Activated naive CD4-positive, alpha-beta T cell treated with anti-CD3 and anti-CD28 coated beads for 36 hours (primary cell): Measurements from ENCODE around the gene ZPR1. TPM values are rescaled to one million over a fixed set of nuclear protein-coding genes. Genes with fewer than 3 reads are reported as not detected.
"Not testable (repeated sequence)": the region's sequence is repeated elsewhere in the genome, so short reads cannot be mapped to it uniquely, and the experiment has no call there.

Experiments
- CTCF ChIA-PET: fragments of 350-600 bp; sonication (Branson Sonifier 250); formaldehyde crosslinking; loops from one replicate; lab custom pipeline; 2021; ENCODE audit warnings: antibody characterized with exemption; lab: Charles Lee
- DNase-seq: peaks from one replicate; pipeline ENCODE4 v3.0.0-alpha.2; 2020
- H3K27ac Mint-ChIP-seq: one replicate; pipeline ENCODE4 v1.8.0; 2021; ENCODE audit warnings: mild to moderate bottlenecking, mixed read lengths
- H3K27me3 Mint-ChIP-seq: one replicate; pipeline ENCODE4 v1.8.0; 2021; ENCODE audit warnings: low read depth, mixed read lengths
- H3K36me3 Mint-ChIP-seq: one replicate; pipeline ENCODE4 v1.8.0; 2021; ENCODE audit warnings: low read depth, mixed read lengths
- H3K4me1 Mint-ChIP-seq: one replicate; pipeline ENCODE4 v1.8.0; 2021; ENCODE audit warnings: low read depth, mixed read lengths
- H3K4me3 Mint-ChIP-seq: one replicate; pipeline ENCODE4 v1.8.0; 2021; ENCODE audit warnings: mild to moderate bottlenecking, moderate library complexity, mixed read lengths
- H3K9me3 Mint-ChIP-seq: one replicate; pipeline ENCODE4 v1.8.0; 2021; ENCODE audit warnings: mixed read lengths
- intact Hi-C: fragments of 100-400 bp; cut with micrococcal nuclease; formaldehyde crosslinking; loops from one replicate; pipeline ENCODE4 v1.15.1; 2023
- total RNA-seq, 2 experiments: library from RNA; stranded (reverse); gene quantifications; one replicate each; pipeline ENCODE4 v1.2.3, GENCODE V29; 2021

The ZPR1 gene, protein sequence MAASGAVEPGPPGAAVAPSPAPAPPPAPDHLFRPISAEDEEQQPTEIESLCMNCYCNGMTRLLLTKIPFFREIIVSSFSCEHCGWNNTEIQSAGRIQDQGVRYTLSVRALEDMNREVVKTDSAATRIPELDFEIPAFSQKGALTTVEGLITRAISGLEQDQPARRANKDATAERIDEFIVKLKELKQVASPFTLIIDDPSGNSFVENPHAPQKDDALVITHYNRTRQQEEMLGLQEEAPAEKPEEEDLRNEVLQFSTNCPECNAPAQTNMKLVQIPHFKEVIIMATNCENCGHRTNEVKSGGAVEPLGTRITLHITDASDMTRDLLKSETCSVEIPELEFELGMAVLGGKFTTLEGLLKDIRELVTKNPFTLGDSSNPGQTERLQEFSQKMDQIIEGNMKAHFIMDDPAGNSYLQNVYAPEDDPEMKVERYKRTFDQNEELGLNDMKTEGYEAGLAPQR
- total RNA-seq, result 10 to 100 TPM; 87.2 to 87.8 TPM

DNA sequence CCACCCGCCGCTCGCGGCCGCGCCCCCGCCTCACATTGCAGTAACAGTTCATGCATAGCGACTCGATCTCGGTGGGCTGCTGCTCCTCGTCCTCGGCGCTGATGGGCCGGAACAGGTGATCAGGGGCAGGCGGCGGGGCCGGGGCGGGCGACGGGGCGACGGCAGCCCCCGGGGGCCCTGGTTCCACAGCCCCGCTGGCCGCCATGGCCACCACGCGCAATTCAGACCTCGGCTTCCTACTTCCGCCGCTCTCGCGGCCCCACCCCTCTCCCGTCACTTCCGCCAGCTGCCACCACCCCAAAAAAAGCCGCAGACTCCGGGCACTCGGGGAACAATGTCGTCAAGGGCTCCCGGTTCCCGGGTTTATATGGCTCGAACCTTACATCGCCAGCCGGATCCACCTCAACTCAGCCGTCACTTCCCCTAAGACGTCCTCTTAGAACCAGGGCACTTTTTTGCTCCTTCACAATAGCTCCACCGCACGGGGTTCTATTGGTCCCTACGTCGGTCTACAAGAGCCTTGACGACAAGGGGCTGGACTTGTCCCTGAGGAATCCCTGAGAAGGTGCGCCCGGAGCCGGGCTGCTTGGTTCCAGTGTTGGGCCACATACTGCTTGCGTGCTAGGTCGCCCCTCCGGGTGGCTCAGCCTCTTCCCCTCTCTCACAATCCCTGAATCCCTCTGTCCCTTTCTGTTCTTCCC lies at the start of gene ZPR1:
TSS of gene ZPR1 (minus strand) at position 238 of the 701 bp plus-strand sequence. CDS start at position 205, 33 bp downstream.
- Mint-ChIP-seq H3K9me3 (no peaks in the 10 kb centered on the region), H3K4me3 (peak within 1 kb of the TSS; percentile 92), H3K27ac (peak within 1 kb of the TSS; percentile 87), H3K36me3 (peaks cover 36% of the 10 kb centered on the region), H3K4me1 (peaks cover 51% of the 10 kb centered on the region), H3K27me3 (no peaks in the 10 kb centered on the region)
- intact Hi-C loops, result loop anchor here (1.0 to 5.0 kb wide), 4 partner anchors 15 to 443 kb away; partner anchors contain the start of gene SIK3
- peak; percentile 87 for DNase-seq
- CTCF ChIA-PET, result interaction anchor here (0.6 to 10.2 kb wide), 5 partner anchors 25 to 318 kb away, joined by 3 to 134 read pairs (median 4); partner anchors contain the start of gene APOA1

DNA sequence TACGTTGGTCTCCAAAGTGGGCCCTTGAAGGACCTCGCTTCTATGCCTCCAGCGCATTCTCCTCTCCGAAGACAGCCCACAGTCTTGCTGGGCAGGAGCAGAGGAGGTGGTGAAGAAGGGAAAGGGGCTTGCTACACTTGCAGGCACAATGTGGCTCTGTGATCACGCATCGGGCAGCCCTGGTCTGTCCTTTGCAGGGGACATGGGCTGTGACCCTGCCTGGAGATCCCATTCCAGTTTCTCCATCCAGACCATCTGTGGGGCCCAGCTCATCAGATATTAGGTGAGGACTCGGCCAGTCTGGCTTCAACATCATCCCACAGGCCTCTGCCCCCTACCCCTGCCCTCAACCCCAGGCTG lies 48.8 kb upstream of the ZPR1 start:
- Mint-ChIP-seq H3K36me3 (no peaks in the 10 kb centered on the region), H3K27ac (no peak overlapping the region), H3K4me1 (peaks cover 8% of the 10 kb centered on the region), H3K4me3 (no peak overlapping the region), H3K27me3 (peaks cover 4% of the 10 kb centered on the region), H3K9me3 (no peaks in the 10 kb centered on the region)
- CTCF ChIA-PET, result interaction anchor here (1.0 to 6.7 kb wide), 22 partner anchors 9 to 391 kb away, joined by 3 to 134 read pairs (median 4); partner anchors contain the start of genes APOA5, BUD13, PAFAH1B2 and ZPR1
- no peak for DNase-seq
- intact Hi-C loops, result loop anchor here (1.0 kb wide), 3 partner anchors 15 to 104 kb away; partner anchors contain the start of gene APOA5

DNA sequence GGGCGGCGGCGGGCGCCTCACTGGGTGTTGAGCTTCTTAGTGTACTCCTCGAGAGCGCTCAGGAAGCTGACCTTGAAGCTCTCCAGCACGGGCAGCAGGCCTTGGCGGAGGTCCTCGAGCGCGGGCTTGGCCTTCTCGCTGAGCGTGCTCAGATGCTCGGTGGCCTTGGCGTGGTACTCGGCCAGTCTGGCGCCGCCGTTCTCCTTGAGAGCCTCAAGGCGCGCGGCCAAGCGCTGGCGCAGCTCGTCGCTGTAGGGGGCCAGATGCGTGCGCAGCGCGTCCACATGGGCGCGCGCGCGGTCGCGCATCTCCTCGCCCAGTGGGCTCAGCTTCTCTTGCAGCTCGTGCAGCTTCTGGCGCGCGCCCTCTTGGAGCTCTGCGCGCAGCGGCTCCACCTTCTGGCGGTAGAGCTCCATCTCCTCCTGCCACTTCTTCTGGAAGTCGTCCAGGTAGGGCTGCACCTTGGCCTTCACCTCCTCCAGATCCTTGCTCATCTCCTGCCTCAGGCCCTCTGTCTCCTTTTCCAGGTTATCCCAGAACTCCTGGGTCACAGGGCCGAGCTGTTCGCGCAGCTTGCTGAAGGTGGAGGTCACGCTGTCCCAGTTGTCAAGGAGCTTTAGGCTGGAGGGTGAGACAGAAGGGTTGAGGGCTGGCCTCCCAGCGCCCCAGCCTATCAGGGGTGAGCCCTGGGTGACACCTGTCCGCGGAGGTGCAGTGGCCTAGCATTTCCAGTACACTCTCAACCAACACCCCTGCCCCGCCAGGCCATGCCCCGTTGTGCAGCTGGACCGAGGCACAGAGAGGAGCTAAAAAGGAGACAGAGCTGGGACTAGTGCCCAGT lies 48.2 kb upstream of the ZPR1 start:
- intact Hi-C loops, result loop anchor here (1.0 kb wide), 3 partner anchors 15 to 104 kb away; partner anchors contain the start of gene APOA5
- Mint-ChIP-seq H3K4me1 (peaks cover 8% of the 10 kb centered on the region), H3K4me3 (peak overlapping the region; percentile 69), H3K27me3 (peaks cover 4% of the 10 kb centered on the region), H3K9me3 (no peaks in the 10 kb centered on the region), H3K27ac (no peak overlapping the region), H3K36me3 (no peaks in the 10 kb centered on the region)
- peak; percentile 86 for DNase-seq
- CTCF ChIA-PET, result interaction anchor here (0.6 to 6.7 kb wide), 35 partner anchors 9 to 391 kb away, joined by 3 to 134 read pairs (median 4); partner anchors contain the start of genes APOA4, APOA5, BUD13 and PAFAH1B2

DNA sequence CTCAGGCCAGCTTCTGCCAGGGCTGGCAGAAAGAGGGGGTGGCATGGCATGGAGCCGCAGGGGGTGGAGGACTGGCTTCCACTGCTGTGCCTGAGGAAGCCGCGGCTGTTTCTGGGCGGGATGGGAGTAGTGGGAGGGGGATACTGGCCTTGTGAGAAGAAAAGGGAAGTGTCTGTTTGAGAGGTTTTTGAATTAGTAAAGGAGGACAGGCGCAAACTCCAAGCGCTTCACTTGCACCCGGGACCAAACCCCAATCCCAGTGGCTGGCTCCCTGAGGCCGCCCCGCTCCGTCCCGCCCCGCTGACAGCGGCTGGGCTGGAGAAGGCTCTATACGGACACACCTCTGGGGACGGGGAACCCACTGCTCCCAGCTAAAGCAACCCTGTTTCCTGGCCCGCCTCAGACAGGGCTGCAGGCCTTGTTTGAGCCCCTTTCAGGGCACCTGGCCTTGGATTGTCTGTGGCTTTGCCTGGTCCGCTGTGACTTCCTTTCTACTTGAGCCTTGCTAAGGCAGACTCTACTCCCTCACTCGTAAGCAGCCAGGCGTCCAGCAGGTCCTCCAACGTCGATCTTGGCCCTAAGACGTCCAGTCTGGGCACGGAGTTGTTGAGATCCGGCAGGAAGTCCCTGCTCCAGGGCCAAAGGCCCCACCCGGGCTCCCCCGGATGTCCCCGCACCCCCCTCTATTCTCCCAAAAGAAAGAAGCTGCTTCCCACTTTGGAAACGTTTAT lies 47.4 kb upstream of the ZPR1 start:
- Mint-ChIP-seq H3K9me3 (no peaks in the 10 kb centered on the region), H3K36me3 (no peaks in the 10 kb centered on the region), H3K4me1 (peaks cover 8% of the 10 kb centered on the region), H3K27me3 (peaks cover 4% of the 10 kb centered on the region), H3K4me3 (peak overlapping the region; percentile 69), H3K27ac (no peak overlapping the region)
- intact Hi-C loops, result no loop called here
- DNase-seq, result no peak
- CTCF ChIA-PET, result interaction anchor here (0.5 to 6.7 kb wide), 35 partner anchors 10 to 392 kb away, joined by 3 to 134 read pairs (median 4); partner anchors contain the start of genes APOA4, APOA5, BUD13 and PAFAH1B2

DNA sequence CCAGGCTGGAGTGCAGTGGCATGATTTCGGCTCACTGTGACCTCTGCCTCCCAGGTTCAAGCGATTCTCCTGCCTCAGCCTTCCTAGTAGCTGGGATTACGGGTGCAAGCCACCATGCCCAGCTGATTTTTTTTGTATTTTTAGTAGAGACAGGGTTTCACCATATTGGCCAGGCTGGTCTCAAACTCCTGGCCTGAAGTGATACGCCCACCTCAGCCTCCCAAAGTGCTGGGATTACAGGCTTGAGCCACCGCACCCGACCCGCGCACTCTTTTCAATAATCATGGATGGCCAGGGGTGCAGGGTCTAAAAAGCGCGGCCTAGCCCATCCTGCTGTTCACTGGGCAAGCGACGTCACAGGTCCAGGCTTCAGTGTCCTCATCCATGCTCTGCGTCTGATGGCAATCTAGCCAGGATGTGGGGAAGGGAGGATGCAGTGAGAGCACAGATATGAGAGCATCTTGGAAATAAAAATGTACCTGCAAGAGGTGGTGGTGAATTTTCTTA lies 46.8 kb upstream of the ZPR1 start:
- intact Hi-C loops, result not testable (repeated sequence)

DNA sequence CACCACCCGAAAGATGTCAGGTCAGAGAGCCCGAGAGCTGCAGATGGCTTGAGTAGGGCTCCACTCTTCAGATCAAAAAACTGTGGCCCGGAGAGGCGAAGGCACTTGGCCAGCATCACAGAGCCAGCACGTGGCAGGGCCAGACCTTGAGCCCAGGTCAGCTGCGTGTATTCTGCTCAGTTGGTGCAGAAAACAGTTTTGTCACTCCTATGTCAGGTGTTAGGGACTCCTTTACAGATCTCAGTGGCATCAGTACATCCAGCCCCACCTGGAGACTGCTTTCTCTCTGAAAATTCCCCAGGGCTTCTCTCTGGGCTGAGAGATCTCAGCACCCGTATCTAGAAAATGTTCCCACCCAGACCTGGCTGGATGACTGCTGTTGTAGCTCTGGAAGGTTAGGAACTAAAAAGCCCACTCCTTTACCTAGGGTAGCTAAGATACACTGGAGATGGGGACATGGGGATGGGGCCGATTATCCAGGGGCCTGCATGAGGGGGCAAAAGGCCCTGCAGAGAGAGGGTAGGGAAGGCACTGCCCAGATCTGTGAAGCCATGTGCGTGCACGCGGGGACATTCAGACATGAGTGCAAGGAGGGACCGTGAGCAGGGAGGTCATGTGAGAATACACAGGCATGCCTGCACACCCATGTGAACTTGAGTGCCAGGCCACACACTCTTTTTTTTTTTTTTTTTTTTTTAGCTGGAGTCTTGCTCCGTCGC lies 46.2 kb upstream of the ZPR1 start:
- H3K36me3 Mint-ChIP-seq, result no peaks in the 10 kb centered on the region
- intact Hi-C loops, result no loop called here
- no peak overlapping the region for H3K27ac Mint-ChIP-seq
- CTCF ChIA-PET, result interaction anchor here (0.7 to 6.7 kb wide), 3 partner anchors 43 to 272 kb away, joined by 3 to 134 read pairs (median 21); partner anchors contain the start of genes APOA5, BUD13 and ZPR1
- no peak for DNase-seq
- H3K4me3 Mint-ChIP-seq, result no peak overlapping the region
- no peaks in the 10 kb centered on the region for H3K9me3 Mint-ChIP-seq
- H3K4me1 Mint-ChIP-seq, result peaks cover 8% of the 10 kb centered on the region
- peaks cover 4% of the 10 kb centered on the region for H3K27me3 Mint-ChIP-seq

More for the DNA sequence above, 46.8 kb upstream of the ZPR1 start:
- peak overlapping the region; percentile 53 for H3K4me3 Mint-ChIP-seq
- not testable (repeated sequence) for DNase-seq, H3K27ac Mint-ChIP-seq, H3K4me1 Mint-ChIP-seq, H3K9me3 Mint-ChIP-seq, H3K36me3 Mint-ChIP-seq, H3K27me3 Mint-ChIP-seq
- CTCF ChIA-PET, result interaction anchor here (1.0 to 6.7 kb wide), 5 partner anchors 18 to 275 kb away, joined by 6 to 134 read pairs (median 21); partner anchors contain the start of genes APOA5, BUD13 and ZPR1

DNA sequence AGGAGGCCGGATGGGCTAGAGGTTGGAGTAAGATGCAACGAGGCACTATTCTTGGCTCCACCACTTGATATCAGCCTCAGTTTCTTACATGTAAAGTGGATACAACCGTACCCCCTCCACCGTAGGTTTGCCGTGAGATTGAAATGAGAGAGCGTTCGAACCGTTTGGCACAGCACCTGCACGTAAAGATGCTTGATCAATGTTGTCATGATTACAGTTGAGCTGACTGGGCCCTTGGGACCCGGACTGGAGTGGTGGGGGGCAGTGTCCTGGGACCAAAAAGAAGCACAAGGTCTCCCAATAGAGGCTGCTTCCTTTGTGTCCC lies 45.6 kb upstream of the ZPR1 start:
- Mint-ChIP-seq H3K27me3 (peaks cover 4% of the 10 kb centered on the region), H3K4me3 (no peak overlapping the region), H3K36me3 (no peaks in the 10 kb centered on the region), H3K4me1 (peaks cover 8% of the 10 kb centered on the region), H3K27ac (no peak overlapping the region), H3K9me3 (no peaks in the 10 kb centered on the region)
- intact Hi-C loops, result no loop called here
- CTCF ChIA-PET, result interaction anchor here (0.7 to 6.7 kb wide), 2 partner anchors 43 to 273 kb away, joined by 3 to 134 read pairs; partner anchors contain the start of genes APOA5 and ZPR1
- DNase-seq, result no peak

DNA sequence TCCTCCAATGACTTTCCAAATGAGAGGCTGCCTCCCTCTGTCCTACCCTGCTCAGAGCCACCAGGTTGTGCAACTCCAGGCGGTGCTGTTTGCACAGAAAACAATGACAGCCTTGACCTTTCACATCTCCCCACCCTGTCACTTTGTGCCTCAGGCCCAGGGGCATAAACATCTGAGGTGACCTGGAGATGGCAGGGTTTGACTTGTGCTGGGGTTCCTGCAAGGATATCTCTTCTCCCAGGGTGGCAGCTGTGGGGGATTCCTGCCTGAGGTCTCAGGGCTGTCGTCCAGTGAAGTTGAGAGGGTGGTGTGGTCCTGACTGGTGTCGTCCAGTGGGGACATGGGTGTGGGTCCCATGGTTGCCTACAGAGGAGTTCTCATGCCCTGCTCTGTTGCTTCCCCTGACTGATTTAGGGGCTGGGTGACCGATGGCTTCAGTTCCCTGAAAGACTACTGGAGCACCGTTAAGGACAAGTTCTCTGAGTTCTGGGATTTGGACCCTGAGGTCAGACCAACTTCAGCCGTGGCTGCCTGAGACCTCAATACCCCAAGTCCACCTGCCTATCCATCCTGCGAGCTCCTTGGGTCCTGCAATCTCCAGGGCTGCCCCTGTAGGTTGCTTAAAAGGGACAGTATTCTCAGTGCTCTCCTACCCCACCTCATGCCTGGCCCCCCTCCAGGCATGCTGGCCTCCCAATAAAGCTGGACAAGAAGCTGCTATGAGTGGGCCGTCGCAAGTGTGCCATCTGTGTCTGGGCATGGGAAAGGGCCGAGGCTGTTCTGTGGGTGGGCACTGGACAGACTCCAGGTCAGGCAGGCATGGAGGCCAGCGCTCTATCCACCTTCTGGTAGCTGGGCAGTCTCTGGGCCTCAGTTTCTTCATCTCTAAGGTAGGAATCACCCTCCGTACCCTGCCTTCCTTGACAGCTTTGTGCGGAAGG lies 44.8 kb upstream of the ZPR1 start:
- peaks cover 4% of the 10 kb centered on the region for H3K27me3 Mint-ChIP-seq
- CTCF ChIA-PET, result interaction anchor here (0.7 to 6.7 kb wide), 2 partner anchors 42 to 78 kb away, joined by 3 to 134 read pairs; partner anchors contain the start of genes APOA5 and ZPR1
- intact Hi-C loops, result no loop called here
- H3K27ac Mint-ChIP-seq, result no peak overlapping the region
- DNase-seq, result no peak
- no peak overlapping the region for H3K4me3 Mint-ChIP-seq
- H3K9me3 Mint-ChIP-seq, result no peaks in the 10 kb centered on the region
- no peaks in the 10 kb centered on the region for H3K36me3 Mint-ChIP-seq
- H3K4me1 Mint-ChIP-seq, result peaks cover 8% of the 10 kb centered on the region

DNA sequence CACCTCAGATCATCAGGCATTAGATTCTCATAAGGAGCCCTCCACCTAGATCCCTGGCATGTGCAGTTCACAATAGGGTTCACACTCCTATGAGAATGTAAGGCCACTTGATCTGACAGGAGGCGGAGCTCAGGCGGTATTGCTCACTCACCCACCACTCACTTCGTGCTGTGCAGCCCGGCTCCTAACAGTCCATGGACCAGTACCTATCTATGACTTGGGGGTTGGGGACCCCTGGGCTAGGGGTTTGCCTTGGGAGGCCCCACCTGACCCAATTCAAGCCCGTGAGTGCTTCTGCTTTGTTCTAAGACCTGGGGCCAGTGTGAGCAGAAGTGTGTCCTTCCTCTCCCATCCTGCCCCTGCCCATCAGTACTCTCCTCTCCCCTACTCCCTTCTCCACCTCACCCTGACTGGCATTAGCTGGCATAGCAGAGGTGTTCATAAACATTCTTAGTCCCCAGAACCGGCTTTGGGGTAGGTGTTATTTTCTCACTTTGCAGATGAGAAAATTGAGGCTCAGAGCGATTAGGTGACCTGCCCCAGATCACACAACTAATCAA lies 44.0 kb upstream of the ZPR1 start:
- no peak for DNase-seq
- H3K9me3 Mint-ChIP-seq, result no peaks in the 10 kb centered on the region
- peaks cover 8% of the 10 kb centered on the region for H3K4me1 Mint-ChIP-seq
- CTCF ChIA-PET, result interaction anchor here (6.7 kb wide), 1 partner anchor 41 kb away, joined by 134 read pairs; the partner anchor contains the start of genes APOA5 and ZPR1
- intact Hi-C loops, result no loop called here
- no peak overlapping the region for H3K27ac Mint-ChIP-seq
- no peak overlapping the region for H3K4me3 Mint-ChIP-seq
- no peaks in the 10 kb centered on the region for H3K36me3 Mint-ChIP-seq
- H3K27me3 Mint-ChIP-seq, result peaks cover 4% of the 10 kb centered on the region
